C4-2B (cell line): ENCODE measurements around the gene C16orf74.

Experiments used
- H3K27ac ChIP-seq: fragments of 450-650 bp; 2 replicates; pipeline ENCODE4 v1.5.1; 2017
- ZFX ChIP-seq: fragments of 450-650 bp; IDR thresholded peaks from 2 replicates; pipeline ENCODE4 v1.6.1; 2017
- TF ChIP-seq, protein P1 (sequence below): fragments of 450-650 bp; conservative IDR thresholded peaks from 2 replicates; pipeline ENCODE4 v1.5.1; 2017; ENCODE audit warnings: mild to moderate bottlenecking

The C16orf74 gene

DNA sequence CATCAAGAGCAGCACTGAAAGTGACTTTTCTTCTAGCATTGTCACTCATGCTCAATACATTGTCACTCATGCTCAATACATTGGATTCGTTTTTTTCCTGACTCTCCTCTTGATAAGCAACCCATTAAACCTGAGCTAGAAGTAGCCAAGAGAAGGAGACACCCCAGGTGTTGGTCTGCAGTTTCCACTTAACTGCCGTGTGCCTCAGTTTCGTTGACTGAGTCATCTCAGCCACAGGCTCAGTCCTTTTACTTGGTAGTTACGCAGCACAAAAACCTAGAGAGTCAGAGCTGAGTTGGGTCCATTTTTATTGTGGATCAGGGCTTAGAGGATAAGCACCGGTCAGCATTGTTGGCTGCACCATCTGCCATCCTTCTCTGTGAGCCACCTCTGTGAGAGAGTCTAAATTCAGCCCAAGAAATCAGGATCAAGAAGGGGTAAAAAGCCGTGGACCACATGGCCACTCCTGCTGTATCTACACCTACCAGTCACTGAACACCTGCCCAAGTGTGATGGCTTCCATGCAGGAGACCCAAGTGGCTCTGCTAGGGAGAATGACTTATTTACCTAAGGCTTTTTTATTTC lies 73.4 kb downstream of the C16orf74 start:
- no peak for TF ChIP-seq ZFX
- TF ChIP-seq, protein P1, sequence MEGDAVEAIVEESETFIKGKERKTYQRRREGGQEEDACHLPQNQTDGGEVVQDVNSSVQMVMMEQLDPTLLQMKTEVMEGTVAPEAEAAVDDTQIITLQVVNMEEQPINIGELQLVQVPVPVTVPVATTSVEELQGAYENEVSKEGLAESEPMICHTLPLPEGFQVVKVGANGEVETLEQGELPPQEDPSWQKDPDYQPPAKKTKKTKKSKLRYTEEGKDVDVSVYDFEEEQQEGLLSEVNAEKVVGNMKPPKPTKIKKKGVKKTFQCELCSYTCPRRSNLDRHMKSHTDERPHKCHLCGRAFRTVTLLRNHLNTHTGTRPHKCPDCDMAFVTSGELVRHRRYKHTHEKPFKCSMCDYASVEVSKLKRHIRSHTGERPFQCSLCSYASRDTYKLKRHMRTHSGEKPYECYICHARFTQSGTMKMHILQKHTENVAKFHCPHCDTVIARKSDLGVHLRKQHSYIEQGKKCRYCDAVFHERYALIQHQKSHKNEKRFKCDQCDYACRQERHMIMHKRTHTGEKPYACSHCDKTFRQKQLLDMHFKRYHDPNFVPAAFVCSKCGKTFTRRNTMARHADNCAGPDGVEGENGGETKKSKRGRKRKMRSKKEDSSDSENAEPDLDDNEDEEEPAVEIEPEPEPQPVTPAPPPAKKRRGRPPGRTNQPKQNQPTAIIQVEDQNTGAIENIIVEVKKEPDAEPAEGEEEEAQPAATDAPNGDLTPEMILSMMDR, result no peak
- H3K27ac ChIP-seq, result no peak overlapping the region

DNA sequence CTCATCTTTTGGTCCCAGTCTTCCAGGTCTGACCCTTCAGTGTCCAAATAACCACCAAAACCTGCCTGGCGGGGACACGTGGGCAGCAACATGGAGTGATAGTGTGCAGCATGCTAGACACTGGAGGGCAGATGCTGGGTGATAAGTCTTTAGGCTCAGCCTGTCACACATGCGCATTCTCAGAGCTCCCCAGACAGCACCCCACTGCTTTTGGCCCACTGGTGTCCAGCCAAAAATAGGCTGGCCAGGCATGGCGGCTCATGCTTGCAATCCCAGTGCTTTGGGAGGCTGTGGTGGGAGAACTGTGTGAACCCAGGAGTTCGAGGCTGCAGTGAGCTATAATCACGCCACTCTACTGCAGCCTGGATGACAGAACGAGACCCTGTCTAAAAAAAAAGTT lies 74.4 kb downstream of the C16orf74 start:
- H3K27ac ChIP-seq, result peak overlapping the region; percentile 8; the same call in 1 of the 2 replicates
- TF ChIP-seq, protein P1, result no peak
- TF ChIP-seq ZFX, result no peak

DNA sequence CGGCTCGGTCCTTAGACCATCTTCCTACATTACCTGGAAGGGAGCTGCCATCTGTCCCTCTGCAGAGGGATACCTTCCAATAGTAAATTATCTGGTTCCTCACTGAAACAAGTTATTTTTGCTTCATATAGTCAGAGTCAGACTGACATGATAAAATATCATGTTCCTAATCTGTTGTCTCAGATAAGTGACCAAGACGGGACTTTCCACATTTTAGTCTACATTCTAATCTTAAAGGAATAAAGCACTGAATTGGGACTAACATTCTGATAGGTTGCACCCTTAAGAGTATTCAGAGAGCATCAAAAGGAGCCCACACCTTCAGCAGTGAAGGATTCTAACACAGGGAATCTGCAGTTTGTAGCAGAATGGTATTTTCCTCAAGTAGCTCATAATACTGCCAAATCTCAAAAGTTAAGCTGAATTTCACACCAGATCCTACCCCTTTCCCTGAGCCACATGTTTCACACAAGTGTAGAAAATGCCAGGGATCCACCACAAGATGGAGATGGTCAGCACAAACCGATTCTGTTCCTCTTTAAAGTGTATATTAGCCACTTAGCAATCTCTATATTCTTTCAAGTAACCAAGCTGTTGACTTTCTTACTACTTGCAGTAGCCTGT lies 75.5 kb downstream of the C16orf74 start:
- no peak overlapping the region; the same call in 1 of the 2 replicates for H3K27ac ChIP-seq
- TF ChIP-seq, protein P1, result peak; percentile 49
- TF ChIP-seq ZFX, result no peak

DNA sequence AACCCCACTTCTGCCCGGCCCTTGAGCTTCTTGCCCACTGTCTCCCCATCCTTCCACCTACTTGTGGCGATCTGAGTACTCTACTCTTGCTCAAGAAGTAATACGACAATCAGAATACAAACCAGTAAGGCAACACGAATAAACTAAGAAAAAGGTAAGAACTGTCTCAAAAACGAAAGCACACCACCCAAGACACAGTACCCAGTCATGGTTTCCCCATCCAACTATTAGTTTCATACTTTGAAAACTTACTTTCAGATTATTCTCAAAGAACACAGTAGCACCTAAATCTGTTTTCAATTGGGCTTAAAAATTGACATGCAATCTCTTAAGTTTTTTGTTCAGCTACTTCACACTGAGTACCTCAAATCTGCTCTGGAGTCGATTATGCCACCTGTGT lies 76.1 kb downstream of the C16orf74 start:
- peak overlapping the region; percentile 48 for H3K27ac ChIP-seq
- TF ChIP-seq ZFX, result no peak
- TF ChIP-seq, protein P1, result no peak

DNA sequence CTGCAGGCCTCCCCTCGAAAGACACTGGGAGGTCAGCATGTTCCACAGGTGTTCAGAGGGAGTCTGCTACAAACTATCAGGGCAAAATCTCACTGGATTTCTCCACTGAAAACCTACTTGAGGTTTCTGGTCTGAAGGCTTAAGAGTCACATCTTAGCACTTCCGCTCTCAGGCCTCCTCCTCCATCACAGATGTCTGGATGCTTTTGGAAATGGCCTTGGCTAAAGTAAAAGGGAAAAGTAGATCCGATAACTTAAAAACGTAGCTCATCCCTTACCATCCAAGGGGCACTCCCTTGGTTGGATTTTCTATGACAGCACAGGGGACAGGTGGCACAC lies 76.5 kb downstream of the C16orf74 start:
- H3K27ac ChIP-seq, result peak overlapping the region; percentile 48
- TF ChIP-seq ZFX, result no peak

DNA sequence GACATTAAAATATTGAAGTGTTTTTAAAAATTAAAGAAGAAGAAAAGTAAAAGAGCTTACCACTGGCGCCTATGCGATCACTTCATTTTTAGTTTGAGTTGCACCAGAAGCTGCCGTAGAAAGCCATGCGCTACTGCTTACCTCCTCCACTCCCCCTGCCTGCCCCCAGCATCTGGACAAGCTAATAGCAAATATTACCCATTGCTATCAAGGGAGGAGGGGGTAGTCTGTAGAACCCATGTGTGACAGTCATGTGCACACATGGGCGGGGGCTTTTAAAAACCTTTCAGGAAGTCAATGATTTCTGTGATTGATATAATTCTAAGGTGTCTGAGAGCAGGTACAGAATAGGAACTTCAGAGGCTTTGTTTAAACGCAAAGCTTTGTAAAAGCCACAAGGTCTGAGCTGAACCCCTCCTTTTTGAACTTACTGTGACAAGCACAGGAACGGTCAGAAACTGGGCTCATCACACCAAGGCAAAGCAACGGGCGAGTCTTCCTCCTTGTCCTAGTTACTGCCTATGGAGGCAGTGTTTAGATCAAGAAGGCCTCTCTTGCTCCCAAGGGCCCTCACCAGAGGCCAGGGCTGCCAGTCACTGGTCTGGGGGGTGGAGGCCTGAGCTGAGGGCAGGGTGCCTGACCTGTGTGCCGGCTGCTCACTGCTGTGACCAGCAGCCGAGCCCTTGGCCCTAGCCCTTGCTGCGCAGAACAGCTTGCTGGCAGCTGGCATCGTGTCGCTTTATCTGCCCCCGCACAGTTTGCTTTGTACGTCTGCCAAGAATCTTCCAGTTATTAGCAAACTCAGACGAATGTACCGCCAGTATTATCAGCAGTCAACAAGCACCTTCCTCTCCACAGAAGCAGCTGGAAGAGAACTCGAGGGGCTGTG lies 77.1 kb downstream of the C16orf74 start:
- peak overlapping the region; percentile 48 for H3K27ac ChIP-seq

DNA sequence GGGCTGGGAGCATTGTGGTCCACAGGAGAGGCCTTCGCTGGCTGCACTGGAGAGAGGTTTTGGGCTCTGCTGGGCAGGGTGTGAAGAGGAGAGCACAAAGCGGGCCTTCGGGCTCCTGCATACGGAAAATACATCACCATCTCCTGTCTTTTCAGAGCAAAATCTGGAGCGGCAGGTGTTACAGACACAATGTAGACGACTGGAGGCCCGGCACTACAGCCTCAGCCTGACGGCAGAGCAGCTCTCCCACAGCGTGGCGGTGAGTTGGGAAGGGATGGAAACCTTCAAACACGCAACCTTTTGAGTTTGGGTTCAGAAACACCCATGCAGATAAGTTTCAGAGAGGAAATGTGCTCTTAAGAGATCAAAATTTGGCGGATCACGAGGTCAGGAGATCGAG lies 80.1 kb downstream of the C16orf74 start:
- TF ChIP-seq, protein P1, result no peak
- TF ChIP-seq ZFX, result no peak
- H3K27ac ChIP-seq, result no peak overlapping the region

More for the DNA sequence above, 77.1 kb downstream of the C16orf74 start:
- TF ChIP-seq ZFX, result no peak
- TF ChIP-seq, protein P1, result no peak
